ENCODE data around the gene NONO.
"Not testable (repeated sequence)": the region's sequence is repeated elsewhere in the genome, so short reads cannot be mapped to it uniquely, and the experiment has no call there.

The NONO gene

DNA sequence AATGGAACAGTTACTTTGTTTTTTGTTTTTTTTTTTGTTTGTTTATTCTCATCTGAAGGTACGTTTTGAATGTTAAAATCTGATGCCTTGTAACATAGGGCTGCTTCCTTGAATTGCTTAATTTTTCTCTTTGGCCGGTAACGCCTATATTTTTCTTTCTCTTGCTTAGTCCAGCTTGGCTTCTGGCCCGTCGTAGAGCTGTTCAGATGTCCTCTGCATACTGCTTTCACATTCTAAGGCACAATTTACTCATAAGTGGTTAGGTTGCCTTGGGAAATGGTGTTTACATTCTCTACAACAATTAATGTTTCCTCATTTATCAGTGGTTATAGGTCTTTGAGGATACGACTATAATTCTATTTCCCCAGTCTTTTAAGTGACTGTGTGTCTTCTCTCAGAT is 7.9 kb downstream of the NONO start:
- DNase-seq: no peak

- no peak for DNase-seq
These were observed 9.4 kb downstream of the NONO start for GRCh38 chrX:71292669-71293365.

GRCh38 chrX:71296806-71297205 is 13.4 kb downstream of the NONO start:
- DNase-seq: no peak

- no peak for DNase-seq
These were observed 14.7 kb downstream of the NONO start for GRCh38 chrX:71298119-71298518.

- not testable (repeated sequence) for DNase-seq
These were observed 16.6 kb downstream of the NONO start for GRCh38 chrX:71300064-71300463.

DNA sequence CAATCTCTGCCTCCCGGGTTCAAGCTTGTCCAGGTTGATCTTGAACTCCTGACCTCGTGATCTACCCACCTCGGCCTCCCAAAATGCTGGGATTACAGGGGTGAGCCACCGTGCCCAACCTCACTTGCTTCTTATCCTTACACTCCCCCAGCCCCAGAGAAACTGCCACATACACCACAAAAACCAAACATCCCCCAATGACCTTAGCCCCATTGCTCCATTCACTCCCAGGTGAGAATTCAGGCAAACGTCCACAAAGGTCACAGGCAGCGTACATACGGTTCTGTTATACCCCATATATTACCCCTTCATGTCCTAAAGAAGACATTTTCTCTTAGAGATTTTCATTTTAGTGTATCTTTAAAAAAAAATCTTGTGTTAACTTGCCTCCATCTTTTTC is 17.1 kb downstream of the NONO start:
- not testable (repeated sequence) for DNase-seq

DNA sequence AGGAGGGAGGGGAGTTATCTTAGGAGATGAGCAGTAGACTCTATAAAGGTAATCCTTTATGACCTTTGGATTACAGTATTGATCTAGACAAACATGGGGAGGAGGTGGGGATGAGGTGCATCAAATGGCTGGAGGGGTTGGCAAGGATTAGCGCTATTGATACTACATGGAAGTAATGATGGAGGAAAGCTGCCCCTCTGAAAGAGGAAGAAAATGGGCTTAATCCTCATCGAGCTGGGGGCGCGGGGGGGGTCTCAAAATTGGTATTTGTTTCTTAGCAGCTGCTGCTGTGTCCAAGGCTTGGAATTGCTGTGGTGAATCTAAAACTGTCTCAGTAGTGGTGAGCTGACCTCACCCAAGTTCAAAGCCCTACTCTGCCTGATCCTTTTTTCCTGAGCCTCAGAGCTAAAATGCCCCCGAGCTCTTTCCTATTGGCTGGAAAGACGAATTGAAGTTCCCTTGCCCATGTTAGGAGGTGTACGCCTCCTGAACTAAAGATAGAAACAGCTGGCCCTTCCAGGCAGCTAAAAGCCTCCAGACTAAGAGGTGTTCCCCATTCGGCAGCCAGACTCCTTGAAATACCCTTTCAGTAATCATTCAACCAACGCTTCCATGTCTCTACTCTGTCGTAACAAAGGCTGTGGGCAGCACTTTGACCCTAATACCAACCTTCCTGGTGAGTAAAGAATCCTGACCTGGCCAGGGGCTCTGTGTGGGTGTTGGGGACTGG is 17.9 kb downstream of the NONO start, which contains the start of gene ITGB1BP2:
Gene ITGB1BP2 (plus strand): TSS at position 556 of the 730 bp plus-strand sequence. CDS start 57 bp downstream, at position 613.
- no peak for DNase-seq

DNA sequence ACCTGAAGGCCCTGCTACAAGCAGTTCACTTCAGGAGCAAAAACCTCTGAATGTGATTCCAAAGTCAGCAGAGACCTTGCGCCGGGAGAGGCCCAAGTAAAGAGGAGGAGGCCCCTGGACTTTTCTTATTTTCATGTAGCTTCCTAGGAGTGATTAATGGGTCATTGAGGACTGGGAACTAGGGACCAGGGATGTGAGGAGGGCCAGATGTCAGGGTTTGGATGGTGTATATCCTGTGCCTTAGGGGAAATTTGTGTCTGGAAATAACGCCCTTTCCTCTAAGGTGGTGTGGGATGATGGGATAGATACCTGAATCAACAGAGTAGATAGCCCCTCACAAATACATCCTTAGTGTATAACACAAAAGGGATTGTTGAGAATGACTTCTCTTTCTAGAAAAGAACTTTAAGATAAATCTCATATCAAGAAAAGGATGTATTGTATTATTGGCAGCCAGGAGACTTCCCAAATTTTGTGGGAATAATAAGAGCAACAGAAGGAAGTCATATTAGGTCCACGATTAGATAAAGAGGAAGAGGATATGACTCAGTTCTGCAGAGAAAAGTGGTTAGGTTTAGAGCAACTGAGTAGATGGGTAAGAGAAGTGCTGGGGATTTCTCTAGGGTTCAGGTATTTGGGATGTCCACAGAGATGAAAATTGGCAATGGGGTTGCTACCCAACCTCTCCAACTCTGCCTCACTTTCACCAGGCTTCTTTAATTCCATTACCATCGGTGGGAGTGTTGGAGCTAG is 19.2 kb downstream of the NONO start:
- no peak for DNase-seq

GRCh38 chrX:71304561-71304960 is 21.1 kb downstream of the NONO start:
- DNase-seq: no peak

DNA sequence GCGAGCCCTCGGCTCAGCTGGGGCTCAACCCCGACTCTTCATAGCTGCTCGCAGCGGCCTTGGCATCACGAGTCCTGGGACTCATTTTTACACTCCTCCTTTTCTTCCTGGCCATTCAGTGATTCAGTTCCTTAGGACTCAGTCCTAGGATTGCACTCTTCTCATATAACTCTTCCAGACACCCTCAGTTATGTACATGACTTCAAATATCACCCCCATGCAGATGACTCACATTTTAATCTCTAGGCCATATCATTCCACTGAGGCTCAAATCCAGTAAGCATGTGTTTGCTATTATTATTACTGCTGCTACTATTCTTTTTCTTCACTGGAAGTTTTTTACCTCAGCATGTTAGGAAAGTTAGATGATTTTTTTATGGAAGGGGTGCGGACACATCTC is 32.5 kb downstream of the NONO start:
- no peak for DNase-seq

DNA sequence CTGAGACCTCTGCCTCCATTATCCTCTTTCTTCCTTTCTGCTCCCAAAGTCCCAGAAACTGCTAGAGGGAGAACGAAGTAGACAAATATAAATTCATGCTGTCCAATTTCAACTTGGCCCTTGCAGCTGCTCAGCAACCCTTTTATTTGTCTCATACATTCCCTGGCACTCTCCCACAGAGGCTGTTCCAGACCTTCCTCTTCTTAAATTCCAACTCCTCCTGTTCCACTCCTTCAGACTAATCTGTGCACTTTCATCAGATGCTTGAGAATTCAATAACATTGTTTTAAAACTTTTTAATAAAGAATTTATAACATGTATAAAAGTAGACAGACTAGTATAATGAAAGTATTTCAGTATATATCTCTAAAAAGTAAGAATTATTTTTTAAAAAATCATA is 33.5 kb downstream of the NONO start:
- not testable (repeated sequence) for DNase-seq

DNA sequence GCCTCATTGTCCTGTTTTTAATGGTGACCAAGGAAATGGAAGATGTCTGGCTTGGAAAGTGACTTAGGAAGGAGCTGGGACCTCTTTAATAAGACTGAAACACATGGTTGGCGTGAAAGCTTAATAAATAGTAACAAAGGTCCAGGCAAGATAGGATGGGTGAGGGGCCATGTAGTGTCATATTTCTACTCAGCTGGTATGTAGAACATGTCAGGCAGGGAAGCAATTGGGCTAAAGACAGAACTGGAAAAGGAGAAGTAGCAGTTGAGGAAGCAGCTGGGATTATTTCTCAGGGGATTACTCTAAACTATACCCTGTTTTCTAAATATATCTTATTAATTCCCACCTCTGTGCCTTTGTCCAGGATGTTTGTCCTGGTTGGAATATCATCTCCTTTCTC is 36.7 kb downstream of the NONO start:
- DNase-seq: no peak

DNA sequence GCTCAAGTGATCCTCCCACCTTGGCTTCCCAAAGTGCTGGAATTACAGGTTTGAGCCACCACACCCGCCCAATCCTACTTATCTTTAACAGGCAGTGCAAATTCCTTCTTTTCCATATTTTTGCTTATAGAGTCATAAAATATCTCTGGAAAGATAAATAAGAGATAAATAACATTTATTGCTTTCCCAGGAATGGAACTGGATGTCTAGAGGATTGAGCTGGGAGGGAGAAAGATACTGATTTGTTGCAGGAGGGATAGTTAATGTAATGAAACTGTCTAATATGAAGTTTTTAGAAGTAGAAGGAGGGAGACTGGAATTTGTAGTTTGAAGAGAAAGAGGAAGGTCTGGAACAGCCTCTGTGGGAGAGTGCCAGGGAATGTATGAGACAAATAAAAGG is 38.3 kb downstream of the NONO start:
- DNase-seq: no peak

GRCh38 chrX:71324452-71324851 is 41.0 kb downstream of the NONO start:
- not testable (repeated sequence) for DNase-seq

GRCh38 chrX:71326394-71326793 is 43.0 kb downstream of the NONO start:
- no peak for DNase-seq

GRCh38 chrX:71349151-71349665 is 65.8 kb downstream of the NONO start:
- DNase-seq: not testable (repeated sequence)

DNA sequence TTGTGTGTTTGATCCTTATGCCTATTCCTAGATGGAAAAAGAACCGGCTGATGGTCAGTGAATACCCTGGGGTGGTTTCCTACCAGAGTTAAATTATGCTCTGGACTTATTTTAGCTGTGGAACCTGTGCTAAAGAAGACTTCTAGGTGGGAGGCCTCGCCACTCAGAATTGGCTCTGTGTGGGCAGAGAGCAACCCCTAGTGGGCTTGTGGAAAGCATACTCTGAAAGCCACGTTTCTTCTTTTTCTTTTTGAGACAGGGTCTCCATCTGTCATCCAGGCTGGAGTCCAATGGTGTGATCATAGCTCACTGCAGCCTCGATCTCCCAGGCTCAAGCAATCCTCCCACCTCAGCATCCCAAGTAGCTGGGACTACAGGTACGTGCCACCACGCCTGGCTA is 66.4 kb downstream of the NONO start:
- DNase-seq: not testable (repeated sequence)

Data from CD4-positive, alpha-beta T cell treated with Interleukin-6 for 4 hours (primary cell).